ENCODE measurements around the gene LDB2.

The LDB2 gene

DNA sequence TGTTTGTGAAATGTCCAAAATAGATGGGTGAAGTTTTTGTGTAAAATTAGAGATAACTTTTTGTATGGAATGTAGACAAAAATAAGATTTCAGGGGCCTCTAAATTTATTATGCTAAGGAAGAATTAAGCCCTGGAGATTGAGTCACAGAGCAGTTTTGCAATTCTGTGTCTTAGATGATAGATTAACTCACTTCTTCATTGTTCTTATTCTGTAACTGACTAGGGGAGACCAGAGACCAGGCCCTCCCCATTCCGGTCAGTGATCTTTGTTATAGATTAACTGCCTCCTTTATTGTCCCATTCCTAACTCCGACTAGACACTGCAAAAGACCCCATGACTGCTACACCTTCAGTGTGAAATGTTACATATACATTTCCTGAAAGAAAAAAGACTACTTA is 433.8 kb downstream of the LDB2 start:
- DNase-seq, result no peak

DNA sequence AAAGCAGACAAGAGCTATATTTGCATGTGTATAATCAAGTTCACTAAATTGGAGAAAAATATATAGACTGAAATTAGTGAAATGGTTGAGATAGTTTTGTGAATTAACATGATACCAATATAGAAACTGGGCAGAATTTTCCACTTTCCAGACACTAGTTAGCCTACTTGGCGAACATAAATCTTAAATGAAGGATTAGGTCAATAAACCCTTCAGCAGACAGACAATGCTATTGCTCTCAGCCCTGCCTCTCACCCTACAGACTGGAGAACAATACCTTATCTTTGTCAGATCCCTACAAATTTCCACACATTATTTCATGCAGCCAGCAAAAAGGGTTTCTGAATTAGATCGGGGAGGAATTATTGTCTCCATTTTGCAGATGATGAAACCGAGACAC is 435.8 kb downstream of the LDB2 start:
- no peak for DNase-seq

DNA sequence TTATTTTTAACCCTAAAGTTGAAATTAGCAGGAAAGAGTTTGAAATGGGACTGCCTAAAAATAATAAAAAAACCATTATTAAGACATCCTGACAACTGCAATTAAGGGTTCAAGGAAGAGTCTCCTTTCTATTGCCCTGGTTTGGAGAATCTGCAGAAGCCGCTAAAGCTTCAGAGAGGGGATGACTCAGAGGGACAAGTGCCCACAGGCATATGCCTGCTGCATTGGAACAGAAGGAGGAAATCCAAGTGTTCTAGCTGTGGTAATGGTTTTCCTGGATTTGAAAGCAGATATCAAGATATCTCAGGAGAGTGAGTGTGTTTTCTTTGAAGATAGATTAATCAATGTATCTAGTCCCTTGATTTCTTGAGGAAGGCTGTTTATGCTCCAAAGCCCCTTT is 437.1 kb downstream of the LDB2 start:
- DNase-seq, result no peak

DNA sequence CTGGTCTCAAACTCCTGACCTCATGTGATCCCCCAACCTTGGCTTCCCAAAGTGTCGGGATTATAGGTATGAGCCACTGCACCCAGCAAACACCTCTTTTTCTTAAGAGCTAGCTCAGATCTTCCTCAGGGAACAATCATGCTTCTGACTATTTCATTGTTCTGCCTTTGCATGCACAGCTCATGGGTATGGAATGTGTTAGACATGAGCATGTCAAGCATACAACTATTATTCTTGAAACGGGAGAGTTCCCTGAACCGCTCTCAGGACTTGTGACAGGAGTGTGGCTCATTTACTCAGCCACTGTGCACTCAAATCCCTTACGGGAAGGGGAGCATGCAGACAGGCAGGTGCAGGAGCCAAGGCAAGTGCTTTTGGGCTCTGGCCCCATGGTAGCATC is 440.5 kb downstream of the LDB2 start:
- DNase-seq, result no peak
